Measurements from ENCODE around the gene CPNE4.
"Not testable (repeated sequence)": the region's sequence is repeated elsewhere in the genome, so short reads cannot be mapped to it uniquely, and the experiment has no call there.

The CPNE4 gene

DNA sequence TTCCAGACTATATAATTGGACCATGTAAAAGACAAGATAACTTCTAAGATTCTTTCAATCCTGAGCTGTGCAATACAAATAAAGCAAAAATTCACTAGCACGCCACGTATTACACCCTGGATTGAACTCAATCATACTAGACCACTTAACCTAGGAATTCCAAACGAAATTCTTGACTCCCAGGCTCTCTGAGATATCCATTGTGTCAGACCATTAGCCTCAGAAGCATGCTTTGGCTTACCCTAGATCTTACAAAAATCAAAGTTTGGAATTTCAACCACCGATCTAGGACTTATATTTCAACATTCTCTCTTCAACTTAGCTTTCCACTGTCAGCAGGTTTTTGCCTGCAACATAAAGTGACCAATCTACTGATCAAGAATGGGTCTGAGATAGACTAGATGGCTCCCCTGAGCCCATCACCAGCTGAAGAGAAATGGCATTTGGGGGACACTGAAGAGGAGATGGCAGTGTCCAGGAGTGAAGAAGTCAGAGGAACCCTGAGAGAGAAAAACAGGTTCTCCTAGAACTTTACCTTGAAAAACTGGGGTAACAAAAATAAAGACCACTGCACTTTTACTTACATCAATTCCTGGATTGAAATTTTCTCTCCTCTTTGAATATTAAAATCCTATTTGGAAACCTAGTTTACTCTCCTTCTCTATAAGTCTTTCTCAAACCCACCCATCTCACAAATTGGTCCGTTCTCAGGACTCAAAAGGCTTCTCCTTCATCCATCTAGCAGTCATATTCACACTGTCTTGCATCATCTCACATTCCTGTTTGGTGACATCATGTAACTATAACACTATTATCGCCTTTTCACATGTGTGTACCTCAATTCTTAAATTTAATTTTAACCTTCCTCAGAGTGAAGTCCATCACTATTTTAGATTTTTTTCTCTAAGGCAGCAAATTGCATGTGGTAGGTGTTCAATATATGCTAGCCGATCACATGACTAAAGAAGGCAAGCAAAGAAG is 18.5 kb downstream of the CPNE4 start:
- no peak for DNase-seq

DNA sequence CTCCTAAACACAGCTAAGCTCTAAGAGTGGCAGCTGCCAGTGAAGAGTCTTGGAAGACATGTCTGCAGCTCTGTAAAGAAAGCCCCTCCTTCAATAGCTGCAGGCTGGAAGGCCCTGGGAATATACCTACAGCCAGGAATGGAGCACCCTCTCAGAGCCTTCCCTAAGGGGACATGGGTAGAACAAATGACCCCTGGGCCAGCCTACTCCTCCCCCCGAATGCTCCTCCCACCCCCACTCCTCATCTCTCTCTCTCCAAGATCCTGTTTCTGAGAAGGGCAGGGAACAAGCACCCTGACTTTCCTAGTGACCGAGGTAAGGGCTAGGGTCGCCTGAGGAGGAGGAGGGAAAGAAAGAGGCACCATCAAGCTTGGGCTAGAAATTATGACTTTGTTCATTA is 20.7 kb downstream of the CPNE4 start:
- DNase-seq = no peak

DNA sequence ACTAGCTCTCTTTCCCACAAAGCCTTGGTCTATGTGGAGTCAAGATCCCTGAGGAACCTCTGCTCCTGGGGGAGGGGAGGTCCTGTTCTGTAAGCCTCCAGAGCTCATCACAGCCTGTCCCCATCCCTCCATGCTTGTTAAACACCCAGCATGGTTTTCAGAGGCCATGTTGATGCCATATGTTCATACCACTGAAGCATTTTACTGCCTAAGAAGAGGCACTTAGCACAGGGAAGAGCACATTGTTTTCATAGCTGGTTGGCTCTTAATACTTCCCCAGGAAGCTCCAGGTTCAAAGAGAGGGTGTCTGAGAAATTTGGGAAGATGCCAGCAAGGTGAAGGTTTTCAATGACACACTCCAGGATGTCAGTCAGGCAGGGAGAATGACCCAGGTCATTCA is 25.6 kb downstream of the CPNE4 start:
- no peak for DNase-seq

DNA sequence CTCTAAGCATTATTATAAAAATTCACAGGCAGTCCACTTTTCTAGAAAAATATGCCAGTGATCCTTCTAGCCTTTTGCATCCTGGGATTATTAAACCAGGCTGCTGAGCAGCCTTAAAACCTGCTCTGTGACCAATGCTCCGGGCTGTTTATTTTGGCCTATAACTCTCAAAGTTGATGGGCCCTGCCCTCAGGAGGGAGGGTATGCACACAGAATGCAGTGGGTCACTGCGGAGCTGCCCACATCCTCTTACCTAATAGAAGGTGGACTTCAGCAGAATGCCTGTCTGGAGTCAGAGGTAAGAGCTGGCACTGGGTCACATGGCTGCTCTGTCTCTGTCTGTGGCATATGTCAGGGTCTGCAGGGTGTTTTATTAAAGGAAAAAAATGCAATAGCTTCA is 26.0 kb downstream of the CPNE4 start:
- DNase-seq = no peak

DNA sequence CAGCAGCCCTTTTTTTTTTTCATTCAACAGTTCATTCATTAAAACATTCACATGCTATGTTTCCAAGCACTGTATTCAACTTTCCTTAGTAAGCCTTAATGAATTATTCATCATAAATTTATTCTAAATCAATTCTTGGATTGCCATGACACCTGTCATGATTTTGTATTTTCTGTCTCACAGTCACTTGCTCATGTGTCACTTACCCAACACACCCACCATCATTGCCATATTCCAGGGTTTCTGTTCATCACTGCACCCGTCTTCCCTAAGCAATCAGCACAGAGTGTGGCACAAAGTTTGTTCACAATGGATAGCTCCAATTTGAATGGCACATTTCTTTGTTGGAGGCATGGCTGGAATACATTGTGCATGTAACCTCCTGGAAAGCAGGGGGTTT is 27.2 kb downstream of the CPNE4 start:
- DNase-seq = no peak

DNA sequence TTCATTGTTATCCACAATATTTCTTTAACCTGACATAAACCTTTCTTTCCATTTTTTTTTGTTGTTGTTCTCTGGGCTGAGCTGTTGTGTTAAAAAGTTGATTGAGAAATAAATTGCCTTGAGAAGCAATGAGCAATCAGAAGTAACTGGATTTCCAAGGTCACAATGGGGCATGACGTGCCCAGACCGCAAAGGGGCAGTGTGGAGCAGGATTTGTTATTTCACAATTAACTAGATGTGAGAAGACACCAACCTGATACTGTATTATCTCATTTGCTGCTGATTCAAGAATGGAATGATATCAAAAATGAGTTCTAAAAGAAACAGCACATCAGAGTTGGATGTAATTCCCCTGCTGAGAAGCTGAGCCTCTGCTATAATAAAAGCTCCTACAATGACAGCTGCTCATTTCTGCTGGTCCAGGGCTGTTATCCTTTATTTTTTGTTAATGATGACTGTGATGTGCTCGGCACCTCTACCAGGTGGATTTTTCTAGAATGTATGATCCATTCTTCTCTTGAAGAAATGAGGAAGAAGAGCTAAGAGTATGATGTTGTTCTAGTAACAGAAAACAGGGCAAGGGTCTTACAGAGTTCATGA is 28.1 kb downstream of the CPNE4 start:
- no peak for DNase-seq

DNA sequence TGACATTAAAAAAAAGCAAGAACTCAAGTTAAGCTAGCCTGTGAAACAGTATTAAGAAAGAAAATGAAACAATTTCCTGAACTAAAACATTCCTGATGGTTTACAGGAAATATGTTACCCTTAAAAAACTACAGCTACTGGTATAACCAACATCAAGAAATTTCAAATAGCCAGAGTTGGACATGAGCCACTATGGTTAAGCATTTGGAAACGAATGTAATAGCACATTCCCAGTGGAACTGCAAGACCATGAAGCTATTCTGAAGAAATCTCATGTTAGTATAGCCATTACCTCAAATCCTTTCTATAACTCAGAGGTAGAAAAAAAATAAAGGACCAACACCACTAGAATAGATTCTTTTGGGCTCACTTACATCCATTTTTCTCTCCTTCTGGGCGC is 30.2 kb downstream of the CPNE4 start:
- DNase-seq = no peak

DNA sequence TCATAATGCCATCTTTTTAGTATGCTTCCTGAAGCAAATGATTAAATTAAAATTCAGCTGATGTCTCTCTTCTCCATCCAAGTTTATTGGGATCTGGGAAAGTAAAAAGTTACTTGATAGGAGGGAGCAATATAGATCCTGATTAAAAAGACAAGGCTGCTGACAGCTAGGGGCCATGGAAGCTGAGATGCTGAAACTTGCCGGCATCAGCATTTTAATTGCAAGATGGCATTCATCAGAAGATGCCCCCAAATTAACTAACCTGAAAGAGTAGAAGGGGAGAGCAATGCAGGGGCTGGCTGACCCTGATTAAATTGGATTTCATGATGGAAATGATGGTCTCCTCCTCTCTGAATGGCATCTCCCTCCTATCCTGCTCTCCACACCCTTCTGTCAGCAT is 31.1 kb downstream of the CPNE4 start:
- no peak for DNase-seq

DNA sequence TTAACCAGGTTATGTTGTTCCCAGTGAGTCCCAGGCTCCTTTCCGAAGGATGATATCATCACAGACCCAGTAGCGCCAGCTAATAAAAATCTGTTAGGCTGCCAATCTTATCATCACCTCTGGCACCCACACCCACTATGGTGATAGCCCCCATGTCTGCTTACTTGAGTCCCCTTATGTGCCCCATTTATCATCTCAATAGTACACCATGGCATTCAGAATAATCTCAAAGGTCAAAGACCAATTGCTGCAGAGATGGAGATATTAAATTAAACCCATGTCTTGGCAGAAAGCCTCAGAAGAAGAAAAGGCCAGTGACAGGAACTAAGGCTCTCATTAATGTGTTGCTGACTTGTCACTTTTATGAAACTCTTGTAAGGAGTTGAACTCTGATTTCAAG is 32.8 kb downstream of the CPNE4 start:
- DNase-seq = no peak

DNA sequence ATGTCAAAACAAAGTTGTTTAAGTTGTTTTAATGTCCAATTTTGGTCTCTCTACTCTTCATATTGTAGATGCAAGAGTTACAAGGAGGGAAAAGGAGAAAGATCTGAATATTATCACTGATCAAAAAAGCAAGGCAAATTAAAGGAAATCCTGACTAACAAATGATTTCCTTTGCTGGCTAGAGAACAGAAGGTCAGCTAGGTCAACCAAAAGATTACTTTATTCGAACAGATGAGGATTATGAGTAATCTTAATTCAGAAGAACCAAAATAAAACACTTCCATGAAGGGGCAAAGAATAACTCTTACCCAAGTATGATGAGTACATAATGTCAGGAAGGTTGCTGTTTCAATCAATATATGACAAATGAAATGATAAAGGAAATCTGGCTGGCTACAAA is 33.8 kb downstream of the CPNE4 start:
- DNase-seq = no peak

DNA sequence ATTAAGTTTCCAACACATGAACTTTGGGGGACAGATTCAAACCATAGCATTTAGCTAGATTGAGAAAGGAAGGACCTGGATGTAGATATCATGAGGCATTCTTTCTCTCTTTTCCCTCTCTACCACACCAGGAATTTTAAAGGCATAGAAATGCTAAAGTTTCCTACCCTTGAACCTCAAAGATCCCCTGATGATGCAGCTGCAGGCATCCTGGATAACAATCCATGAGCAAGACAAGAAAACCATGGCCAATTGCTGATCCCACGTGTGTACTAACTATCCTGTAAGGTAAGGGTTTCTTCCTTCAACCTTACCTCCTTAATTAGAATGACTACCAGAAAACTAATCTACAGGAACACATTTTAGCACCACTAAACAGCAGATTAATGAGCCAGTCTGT is 36.8 kb downstream of the CPNE4 start:
- no peak for DNase-seq

DNA sequence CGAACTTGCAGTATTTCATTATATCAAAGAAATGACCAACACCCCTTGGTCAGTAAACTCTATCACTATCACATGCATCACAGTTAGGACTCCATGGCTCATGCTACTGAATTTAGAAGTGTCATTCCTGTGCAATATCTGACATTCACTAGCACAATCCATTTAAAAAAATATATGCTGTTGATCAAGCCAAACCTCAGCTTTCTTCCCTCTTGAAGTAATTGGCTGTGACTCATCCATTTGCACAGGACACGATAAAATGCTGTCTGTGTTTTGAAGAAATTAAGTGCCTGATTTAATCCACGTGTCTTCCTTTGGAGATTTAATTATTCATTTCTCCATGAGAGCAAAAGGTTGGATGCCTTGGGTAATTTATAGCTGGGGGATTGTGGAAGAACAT is 38.9 kb downstream of the CPNE4 start:
- no peak for DNase-seq

DNA sequence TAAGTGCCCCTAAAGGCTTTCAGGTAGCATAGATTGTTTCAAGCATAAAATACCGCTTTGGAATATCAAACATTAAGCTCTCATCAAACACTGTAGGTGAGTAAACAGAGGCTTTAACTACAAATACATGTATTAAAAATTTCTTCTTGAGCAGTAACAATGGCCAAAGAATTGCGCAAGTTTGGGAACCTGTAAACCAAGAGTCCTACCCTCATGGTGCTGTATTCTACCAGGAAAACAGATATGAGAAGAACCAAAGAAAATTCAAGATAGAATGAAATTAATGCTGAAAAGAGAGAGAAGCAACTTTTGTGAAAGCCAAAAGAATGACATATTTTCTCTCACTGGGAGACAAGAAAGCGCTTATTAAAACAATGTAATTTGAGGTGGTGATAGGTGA is 45.5 kb downstream of the CPNE4 start:
- no peak for DNase-seq

DNA sequence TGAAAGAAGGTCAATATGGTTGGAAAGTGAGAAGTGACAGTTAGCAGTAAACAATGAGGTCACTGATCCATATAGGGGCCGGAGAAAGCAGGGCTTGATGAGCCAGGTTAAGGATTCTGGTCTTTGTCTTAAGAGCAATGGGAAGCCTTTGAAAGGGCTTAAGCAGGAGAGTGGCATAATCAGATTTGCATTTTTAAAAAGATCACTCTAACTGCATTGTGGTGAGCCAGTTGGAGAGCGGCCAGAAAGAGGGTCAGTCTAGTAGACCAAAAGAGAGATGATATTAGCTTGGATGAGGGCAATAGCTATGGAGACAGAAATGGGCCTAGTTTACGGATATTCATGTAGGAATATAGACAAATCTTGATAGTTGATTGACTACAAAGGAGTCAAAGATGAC is 46.6 kb downstream of the CPNE4 start:
- DNase-seq = no peak

DNA sequence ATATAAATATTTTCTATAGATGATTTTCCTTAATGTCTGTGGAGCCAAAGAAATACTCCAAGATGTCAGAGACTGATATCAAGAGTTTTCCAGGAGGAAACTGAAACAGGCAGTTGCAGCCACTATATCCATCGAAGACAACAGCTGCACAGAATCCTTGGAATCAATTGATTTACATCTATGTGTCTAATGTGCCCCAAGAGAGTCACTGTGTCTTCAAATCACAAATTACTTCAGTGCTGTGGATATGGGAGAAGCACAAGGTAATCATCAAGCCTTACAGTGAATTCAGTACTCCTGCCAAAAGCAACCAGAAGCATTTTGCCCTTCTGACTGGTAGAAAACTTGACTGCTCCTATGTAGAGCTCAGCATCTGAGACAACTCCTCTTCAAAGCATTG is 51.1 kb downstream of the CPNE4 start:
- DNase-seq = no peak

DNA sequence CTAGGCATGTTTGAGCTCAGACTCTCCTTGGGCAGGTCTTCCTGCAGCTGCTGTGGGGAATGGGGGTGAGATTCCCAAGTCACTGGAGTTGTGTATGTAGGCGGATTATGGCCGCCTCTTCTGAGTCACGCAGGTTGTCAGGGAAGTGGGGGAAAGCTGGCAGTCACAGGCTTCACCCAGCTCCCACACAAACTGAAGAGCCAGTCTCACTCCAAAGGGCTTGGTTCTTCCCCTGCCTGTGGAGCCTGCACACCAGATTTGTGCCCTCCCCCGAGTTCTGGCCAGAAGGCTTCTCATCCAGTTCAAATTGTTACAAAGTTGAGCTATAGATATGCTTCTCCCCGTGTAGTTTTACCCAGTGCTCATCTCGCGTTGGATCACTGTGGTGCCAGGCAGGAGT is 53.5 kb downstream of the CPNE4 start:
- no peak for DNase-seq

DNA sequence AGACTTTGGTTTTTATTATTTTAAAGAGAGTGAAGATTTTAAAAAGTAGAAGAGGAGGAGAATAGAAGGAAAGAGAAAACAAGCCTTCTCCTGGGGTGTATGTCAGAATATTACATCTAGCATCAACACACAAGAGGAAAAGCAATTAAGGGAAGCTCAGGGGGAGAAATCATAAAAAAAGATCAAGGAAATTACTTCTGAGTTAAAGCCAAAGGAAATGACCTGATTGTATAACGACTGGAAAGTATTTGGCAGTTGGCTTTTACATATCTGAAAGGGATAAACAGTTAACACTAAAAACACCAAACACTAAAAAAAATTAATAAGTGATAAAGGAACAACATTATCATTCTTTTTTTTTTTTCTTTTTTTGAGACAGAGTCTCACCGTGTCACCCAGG is 58.4 kb downstream of the CPNE4 start:
- no peak for DNase-seq

DNA sequence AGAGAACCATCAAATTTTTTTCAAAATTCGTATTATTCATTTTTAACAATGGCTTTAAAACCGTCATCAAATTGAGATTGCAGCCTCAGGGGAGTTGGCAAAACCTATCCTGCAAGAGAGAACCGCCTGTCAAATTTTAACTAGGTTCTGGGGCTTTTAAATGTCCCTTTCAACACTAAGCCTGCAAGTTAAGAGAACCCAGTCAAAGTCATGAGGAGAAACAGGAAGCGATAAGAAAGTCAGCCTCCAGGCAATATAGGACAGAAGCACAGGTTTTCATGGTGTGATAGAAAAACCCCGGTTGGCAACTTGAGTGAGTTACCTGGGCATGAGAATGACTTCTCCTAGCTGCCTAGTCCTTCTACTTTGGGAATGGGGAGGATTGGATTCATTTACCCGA is 59.8 kb downstream of the CPNE4 start:
- no peak for DNase-seq

DNA sequence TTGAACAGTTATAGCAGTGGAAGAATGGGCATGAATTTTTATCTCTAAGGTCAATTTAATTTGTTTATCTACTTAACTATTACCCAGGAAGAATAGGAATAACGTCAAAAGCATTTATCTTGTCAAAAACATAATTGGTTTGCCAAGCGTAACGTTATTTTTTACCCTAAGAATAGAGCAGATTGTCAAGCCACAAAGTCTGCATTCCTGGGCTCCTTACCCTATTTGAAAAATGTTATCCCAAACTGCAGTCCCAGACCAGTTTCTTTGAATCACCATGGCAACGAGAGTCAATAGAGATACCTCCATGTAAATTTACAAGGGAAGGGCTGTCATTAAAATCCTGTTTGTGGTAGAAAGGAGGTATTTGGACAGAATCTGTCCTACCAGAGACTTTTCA is 61.1 kb downstream of the CPNE4 start:
- DNase-seq = no peak

DNA sequence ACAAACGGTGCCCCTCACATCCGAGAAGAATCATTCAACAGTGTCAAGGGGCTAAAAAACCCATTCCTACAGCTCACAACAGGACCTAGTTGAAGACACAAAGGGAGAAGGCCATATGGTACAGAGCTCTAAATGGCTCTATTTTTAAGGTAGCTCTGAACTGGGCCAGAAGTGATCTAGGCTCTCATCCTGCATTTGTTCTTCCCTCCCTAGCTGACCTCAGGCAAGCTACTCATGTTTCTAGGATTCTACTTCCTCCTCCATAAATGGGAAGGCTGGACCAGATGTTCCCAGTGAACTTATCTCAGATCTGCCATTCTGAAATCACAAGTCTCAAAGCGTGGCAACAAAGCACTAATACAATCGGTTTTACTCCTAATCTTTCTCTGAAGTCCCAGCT is 62.3 kb downstream of the CPNE4 start:
- no peak for DNase-seq

DNA sequence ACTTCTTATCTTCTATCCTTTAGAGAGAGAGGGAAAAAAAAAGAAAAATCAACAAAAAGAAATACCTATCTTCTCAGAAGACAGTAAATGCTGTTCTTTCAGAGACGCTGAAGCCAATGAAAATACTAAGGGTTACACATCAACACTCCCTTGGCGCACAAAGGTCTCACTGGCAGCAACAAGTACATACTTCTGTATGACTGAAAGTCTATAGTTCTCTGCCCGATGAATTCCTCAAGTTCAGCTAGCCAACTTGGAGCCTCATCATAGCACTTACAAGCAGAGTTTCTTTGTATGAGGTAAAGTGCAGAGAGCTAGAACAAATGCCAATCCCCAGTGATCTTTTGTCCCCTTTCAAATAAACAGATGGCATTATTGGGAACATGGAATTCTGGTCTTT is 62.7 kb downstream of the CPNE4 start:
- DNase-seq = no peak

DNA sequence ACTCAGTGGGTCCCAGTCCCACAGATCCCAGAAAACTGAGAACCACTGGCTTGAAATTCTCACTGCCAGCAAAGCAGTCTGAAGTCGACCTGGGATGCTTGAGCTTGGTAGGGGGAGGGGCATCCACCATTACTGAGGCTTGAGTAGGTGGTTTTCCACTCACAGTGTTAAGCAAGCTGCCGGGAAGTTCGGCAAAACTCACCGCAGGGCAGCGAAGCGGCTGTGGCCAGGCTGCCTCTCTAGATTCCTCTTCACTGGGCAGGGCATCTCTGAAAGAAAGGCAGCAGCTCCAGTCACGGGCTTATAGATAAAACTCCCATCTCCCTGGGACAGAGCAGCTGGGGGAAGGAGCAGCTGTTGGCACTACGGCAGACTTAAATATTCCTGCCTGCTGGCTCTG is 71.4 kb downstream of the CPNE4 start:
- DNase-seq = not testable (repeated sequence)

DNA sequence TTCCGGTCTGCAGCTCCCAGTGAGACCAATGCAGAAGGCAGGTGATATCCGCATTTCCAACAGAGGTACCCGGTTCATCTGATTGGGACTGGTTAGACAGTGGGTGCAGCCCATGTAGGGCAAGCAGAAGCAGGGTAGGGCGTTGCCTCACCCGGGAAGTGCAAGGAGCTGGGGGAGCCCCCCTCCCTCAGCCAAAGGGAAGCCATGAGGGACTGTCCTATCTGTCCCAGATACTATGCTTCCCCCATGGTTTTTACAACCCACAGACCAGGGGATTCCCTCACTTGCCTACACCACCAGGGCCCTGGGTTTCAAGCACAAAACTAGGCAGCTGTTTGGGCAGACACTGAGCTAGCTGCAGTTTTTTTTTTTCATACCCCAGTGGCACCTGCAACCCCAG is 71.8 kb downstream of the CPNE4 start:
- DNase-seq = no peak

DNA sequence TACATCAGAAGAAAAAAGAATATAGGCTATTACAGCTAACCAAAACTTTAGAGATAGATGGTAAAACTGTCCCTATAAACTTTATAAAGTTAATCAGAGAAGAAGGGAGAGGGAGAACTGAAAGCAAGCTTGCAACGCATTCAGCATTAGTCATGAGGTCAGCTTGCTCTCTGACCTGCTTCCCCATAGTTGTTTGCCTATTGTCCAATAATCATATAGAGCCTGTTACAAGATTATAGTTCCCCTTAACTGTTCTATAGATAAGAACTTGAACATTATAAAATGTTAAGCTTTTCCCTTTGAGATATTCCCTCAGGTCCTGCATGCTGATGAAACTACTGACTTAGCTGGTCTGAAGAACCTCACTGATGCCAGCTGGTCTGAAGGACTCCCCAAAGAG is 74.5 kb downstream of the CPNE4 start:
- DNase-seq = no peak

DNA sequence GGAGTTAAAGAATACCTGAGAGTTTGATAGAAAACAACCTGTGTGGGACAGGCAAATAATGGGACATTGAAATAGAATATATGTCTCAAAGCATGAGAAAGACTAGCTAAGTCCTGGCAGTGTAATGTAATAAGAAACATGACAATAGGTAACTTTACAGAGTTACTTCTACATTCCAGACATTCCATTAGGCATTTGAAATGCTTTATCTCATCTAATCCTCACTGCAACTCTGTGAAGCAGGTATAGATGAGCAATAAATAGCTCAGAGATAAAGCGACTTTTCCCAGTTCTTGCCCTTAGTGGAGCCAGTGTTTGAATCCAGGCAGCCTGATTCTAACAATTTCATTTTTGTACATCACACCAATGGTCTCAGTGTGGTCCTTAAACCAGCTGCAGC is 76.8 kb downstream of the CPNE4 start:
- no peak for DNase-seq

Measured in activated CD4-positive, alpha-beta T cell treated with anti-CD3 and anti-CD28 coated beads, Interleukin-2, amount 50 U/mL, for 4 hours (primary cell).